GM20000 (cell line): Measurements from ENCODE around the gene CAMTA1.

Experiments used
- DNase-seq: peaks from one replicate; pipeline ENCODE4 v3.0.0; 2012; ENCODE audit warnings: low spot score
- TF ChIP-seq, protein P1 (sequence below): IDR thresholded peaks from 2 replicates; pipeline ENCODE4 v1.5.1; 2012; ENCODE audit warnings: mild to moderate bottlenecking, control low read depth; ENCODE audit errors: extremely low read depth, missing control alignments

The CAMTA1 gene

DNA sequence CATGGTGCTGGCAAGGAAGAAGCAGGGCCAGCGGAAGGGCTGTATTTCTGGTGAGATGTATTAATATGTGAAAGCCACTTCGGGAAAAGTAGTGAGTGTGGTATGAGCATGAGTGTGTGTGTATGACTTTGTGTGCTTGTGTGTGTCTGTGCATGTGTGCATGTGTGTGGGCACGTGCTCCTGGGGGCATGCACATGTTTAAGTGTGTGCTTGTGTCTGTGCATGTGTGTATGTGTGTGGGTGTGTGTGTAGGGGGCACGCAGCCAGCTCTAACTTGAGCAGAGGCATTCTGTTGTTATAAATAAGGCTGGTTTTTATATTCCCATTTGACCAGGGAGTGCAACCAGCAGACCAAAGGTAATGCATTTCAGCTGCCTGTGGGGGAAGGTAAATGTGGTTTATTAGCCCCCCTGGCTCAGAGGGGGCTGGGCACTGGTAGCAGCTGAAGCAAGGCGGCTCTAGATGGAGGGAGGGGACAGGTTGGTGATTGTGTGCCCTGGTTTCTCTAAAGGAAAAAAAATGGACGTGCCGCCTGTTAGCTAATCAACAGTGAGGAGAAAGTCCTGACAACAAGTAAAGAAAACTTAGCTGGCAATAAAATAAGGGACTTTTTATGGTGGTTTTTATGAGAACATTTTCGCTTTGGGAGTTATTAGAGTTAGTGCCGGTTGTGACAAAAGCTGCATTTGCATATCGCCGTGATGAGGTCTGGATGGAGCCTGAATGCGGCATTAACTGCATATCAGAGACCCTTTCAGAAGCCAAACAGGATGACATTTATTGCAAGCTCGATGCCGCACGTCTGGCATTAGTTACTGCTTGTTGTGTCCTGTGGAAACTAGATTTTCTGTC, 180.1 kb downstream of the CAMTA1 start:
- no peak for DNase-seq
- TF ChIP-seq, protein P1, sequence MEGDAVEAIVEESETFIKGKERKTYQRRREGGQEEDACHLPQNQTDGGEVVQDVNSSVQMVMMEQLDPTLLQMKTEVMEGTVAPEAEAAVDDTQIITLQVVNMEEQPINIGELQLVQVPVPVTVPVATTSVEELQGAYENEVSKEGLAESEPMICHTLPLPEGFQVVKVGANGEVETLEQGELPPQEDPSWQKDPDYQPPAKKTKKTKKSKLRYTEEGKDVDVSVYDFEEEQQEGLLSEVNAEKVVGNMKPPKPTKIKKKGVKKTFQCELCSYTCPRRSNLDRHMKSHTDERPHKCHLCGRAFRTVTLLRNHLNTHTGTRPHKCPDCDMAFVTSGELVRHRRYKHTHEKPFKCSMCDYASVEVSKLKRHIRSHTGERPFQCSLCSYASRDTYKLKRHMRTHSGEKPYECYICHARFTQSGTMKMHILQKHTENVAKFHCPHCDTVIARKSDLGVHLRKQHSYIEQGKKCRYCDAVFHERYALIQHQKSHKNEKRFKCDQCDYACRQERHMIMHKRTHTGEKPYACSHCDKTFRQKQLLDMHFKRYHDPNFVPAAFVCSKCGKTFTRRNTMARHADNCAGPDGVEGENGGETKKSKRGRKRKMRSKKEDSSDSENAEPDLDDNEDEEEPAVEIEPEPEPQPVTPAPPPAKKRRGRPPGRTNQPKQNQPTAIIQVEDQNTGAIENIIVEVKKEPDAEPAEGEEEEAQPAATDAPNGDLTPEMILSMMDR = no peak

DNA sequence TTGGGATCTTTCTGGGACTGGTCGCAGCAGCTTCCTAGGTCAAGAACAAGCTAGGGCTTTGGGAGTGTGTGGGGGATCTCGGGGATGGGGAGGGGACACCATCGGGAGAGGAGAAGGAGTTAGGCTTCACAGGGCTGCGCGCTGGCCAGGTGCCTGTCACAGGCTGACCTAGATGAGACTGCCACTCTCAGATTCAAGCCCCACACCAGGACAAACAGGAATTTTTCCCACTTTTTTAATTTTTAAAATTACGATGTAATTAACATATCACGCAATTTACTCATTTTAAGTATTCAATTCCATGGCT, 180.6 kb downstream of the CAMTA1 start:
- DNase-seq = no peak
- TF ChIP-seq, protein P1 = no peak

DNA sequence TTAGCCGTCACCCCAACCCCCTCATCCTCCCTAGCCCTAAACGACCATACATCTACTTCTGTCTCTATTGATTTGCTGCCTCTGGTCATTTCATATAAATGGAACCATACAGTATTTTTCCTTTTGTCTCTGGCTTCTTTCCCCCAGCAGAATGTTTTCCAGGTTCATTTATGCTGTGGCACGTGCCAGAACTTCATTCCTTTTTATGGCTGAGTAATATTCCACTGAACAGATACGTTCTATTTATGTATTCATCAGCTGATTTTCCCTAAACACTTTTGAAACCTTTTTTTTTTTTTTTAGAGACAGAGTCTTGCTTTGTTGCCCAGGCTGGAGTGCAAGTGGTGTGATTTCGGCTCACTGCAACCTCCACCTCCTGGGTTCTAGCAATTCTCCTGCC, 181.1 kb downstream of the CAMTA1 start:
- TF ChIP-seq, protein P1 = no peak
- no peak for DNase-seq

DNA sequence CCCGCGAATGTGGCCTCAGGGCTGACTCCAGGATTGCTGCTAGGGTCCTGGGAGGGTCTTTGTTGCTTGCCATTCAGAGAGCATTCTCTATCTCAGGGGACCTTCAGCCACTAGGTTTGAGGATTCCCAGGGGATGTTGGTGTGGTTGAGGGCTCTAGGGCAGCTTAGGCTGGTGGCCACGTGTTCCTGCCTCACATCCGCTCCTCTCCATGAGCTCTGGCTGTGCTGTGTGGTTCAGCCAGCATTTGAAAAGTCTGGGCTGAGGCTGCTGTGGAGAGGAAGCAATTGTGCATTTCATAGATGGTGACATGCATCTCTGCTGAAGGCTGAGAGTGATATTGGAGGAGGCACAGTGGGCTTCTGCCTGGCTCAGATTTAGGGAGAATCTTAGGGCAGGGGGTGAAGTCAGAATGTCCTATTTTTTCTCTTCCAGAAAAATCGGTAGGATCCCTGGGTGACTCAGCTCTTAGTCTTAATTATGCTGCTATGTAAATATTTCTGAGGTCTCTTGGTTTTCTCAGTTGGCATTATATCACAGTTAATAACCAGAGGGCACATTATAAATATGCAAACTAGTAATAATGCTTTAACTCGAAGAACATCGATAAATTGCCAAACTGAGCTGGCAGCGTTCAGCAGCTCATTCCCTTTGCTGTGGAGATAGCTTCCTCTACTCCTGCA, 182.3 kb downstream of the CAMTA1 start:
- DNase-seq = no peak
- TF ChIP-seq, protein P1 = no peak

DNA sequence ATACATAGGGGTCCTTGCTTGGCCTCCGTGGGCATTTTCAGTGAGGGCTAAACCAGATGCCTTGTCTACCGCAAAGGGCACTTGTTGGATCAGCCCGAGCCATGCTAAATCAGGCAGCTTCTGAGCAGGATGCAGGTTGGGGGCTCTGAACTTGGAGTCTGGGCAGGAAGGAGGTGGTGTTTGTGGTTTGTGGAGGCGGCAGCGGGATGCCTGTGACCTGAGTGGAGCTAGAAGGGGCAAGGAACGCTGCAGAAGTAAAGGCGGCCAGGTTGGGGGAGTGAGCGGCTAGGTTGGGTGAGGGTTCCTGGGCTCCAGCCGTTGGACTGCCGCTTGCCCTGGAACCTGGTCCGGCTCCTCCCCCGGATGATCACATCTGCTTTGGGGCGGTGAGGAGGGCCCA, 183.9 kb downstream of the CAMTA1 start:
- TF ChIP-seq, protein P1 = no peak
- DNase-seq = no peak

DNA sequence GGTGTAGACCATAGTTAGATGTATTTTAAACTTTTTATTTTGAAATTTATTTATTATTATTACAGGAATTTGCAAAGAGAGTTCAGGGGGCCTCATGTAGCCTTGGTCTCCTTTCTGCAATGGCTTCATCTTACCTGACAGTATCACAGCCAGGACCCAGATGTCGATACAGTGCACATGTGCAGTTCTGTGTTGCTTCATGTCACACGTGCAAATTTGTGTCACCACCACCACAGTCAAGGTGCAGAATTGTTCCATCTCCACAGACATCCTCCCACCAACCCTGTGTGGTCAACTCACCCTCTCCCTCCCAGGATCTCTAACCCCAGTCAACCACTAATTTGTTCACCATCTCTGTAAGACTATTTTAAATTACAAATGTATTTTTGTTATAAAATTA, 184.5 kb downstream of the CAMTA1 start:
- TF ChIP-seq, protein P1 = no peak
- no peak for DNase-seq

DNA sequence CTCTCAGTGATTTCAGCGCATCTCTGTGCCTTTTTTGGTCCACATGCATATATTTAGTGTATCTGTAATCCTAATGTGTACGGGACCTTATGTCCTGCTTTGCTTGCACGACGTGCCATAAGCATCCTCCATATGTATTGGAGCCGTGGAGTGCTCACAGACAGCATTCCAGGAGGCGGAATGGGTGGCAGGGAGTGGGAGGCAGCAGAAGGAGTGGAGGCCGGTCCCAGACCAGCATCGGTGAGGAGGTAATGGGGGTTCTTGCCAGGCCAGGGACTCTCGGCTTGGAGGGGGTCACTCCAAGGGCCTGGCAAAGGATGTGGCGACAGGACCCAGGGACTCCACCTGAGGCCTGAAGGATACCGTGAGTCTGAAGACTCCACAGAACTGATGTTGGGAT, 185.0 kb downstream of the CAMTA1 start:
- no peak for DNase-seq
- TF ChIP-seq, protein P1 = no peak
